Heart left ventricle (tissue), 16 donors: ENCODE measurements around the gene ISG20. TPM values are rescaled to one million over a fixed set of nuclear protein-coding genes. Genes with fewer than 3 reads are reported as not detected.
A peak's percentile ranks its signal among the peaks of the same experiment; 100 is the strongest.

Experiments
- ATAC-seq, 4 donors: fragments of 200-7000 bp; cut with Tn5 transposase; one replicate each; pipeline ENCODE4 v1.9.1; 2020 to 2022; ENCODE audit warnings: moderate library complexity in 4 of 4, mild to moderate bottlenecking in 3 of 4, moderate number of reproducible peaks in 1 of 4
- DNase-seq, 5 donors: peaks; one replicate each; pipeline ENCODE4 v3.0.0-alpha.2; 2020
- H3K27ac ChIP-seq, 12 donors: fragments of 200-600 bp; sonication (generic) in 4 of 12; one replicate each; pipeline versions ENCODE4 v1.5.0 to v1.8.0; 2016 to 2022; ENCODE audit warnings: mild to moderate bottlenecking in 2 of 12
- H3K27me3 ChIP-seq, 9 donors: fragments of 200-600 bp; sonication (generic) in 2 of 9; one replicate each; pipeline versions ENCODE4 v1.5.1 to v1.8.0; 2016 to 2022; ENCODE audit warnings: mild to moderate bottlenecking in 3 of 9
- H3K36me3 ChIP-seq, 9 donors: fragments of 200-600 bp; sonication (generic) in 2 of 9; one replicate each; pipeline versions ENCODE4 v1.5.0 to v1.8.0; 2018 to 2022; ENCODE audit warnings: mild to moderate bottlenecking in 2 of 9
- H3K4me1 ChIP-seq, 12 donors: fragments of 200-600 bp; sonication (generic) in 4 of 12; one replicate each; pipeline versions ENCODE4 v1.5.0 to v1.8.0; 2016 to 2022; ENCODE audit warnings: mild to moderate bottlenecking in 3 of 12
- H3K4me3 ChIP-seq, 12 donors: fragments of 200-600 bp; sonication (generic) in 4 of 12; one replicate each; pipeline versions ENCODE4 v1.5.0 to v1.8.0; 2017 to 2022; ENCODE audit warnings: mild to moderate bottlenecking in 9 of 12, moderate library complexity in 4 of 12
- H3K9me3 ChIP-seq, 12 donors: fragments of 200-600 bp; sonication (generic) in 4 of 12; one replicate each; pipeline versions ENCODE4 v1.5.0 to v1.8.0; 2016 to 2022; ENCODE audit warnings: mild to moderate bottlenecking in 1 of 12
- CTCF ChIP-seq, 12 donors: fragments of 200-600 bp; sonication (generic) in 4 of 12; IDR thresholded peaks; one replicate each; pipeline versions ENCODE4 v1.5.0 to v1.8.0; 2018 to 2022; ENCODE audit warnings: antibody characterized with exemption in 12 of 12, mild to moderate bottlenecking in 5 of 12
- POLR2A ChIP-seq, 2 donors: fragments of 450-650 bp; IDR thresholded peaks; one replicate each; pipeline ENCODE4 v1.6.1; 2017; ENCODE audit warnings: antibody characterized with exemption in 2 of 2, mild to moderate bottlenecking in 2 of 2, moderate library complexity in 2 of 2
- WGBS, 4 donors: extraction: QIAGEN DNeasy Blood & Tissue Kit in 2 of 4; methylation state at CpG; one replicate each; pipeline versions ENCODE4 v1.1.5 to v1.1.7; 2013 to 2018; 5-methylcytosine and 5-hydroxymethylcytosine counted together
- intact Hi-C, 10 donors: fragments of 100-400 bp; cut with DNase I; formaldehyde crosslinking; loops; one replicate each; pipeline versions ENCODE4 v1.11.1 to v1.14.2; 2022
- polyA plus RNA-seq, 2 donors: library from polyadenylated mRNA; stranded (reverse); fragments of 200-250 nt; gene quantifications; one replicate each; pipeline ENCODE4 v1.2.3, GENCODE V29; 2013
- total RNA-seq, 9 donors: library from RNA; depleted of rRNA in 2 of 9; stranded (reverse); fragments of >200 nt in 2 of 9; fragmentation: NEBNext Ultra II Directional in 3 of 9; extraction: Animal tissue kit (Norgen Biotek cat#: 25700) in 3 of 9; gene quantifications; one replicate each; pipeline versions ENCODE4 v1.1.0 to v1.2.4, GENCODE V29; 2016 to 2023
- donor health status: ischemic (EF 13 %, LVEDD 7.1; RV severe dilation, severe dysfunction).
- donor health status: healthy with polysubstance abuse.
- donor health status: DM: no; HTN: yes; CAD: no.
- donor health status: DM: no; HTN: no; CAD: no.
- donor health status: ischemic (EF 25% LVEDD 6.9; RV normal size, moderate dysfunction).
- donor health status: ischemic (EF 25% LVEDD 5.7; RV mildly dilated, moderate dysfunction).
- donor health status: healthy.
- donor health status: DM: yes; HTN: yes; CAD: no.
- donor health status: ischemic (EF 35%, LVEDD 5.7; RV mildly dilated, moderate dysfunction).
- donor health status: nonischemic (EF 11% LVEDD 7.7; RV severe dilation, severe dysfunction).
- donor health status: DM: yes; HTN: yes; CAD: no.
- donor health status: PGD.
- donor health status: ischemic (EF 29% LVEDD 5.4; RV normal size, mild dysfunction).
- donor health status: nonischemic (EF 23%, LVEDD 6.1; RV moderate dilation, normal function).

The ISG20 gene
- total and polyA plus RNA-seq, 11 donors, result 1.5 to 24.2 (median 4.9) TPM

GRCh38 chr15:88657326-88658069, 18.7 kb downstream of the ISG20 start:
- peaks cover 0 to 3% (median 0%) of the 10 kb centered on the region in 9 donors for H3K36me3 ChIP-seq
- peak in 3 of 4 donors; percentile 54 to 55 (median 55) for ATAC-seq
- H3K4me3 ChIP-seq, result no peak overlapping the region
- WGBS, 4 donors, result 32 to 51% (median 38%) methylated on average over 13 of the region's 13 CpGs
- TF ChIP-seq POLR2A (IDR thresholded peaks at IDR 0.05), result no peak
- peak; percentile 44 to 81 (median 70) for TF ChIP-seq CTCF (IDR thresholded peaks at IDR 0.05)
- no peak for DNase-seq
- intact Hi-C loops, result loop anchor here (1.0 to 10.0 kb wide), 5 partner anchors 175 to 237 kb away; partner anchors contain the start of gene HAPLN3 (in 2 of the 10)
- H3K9me3 ChIP-seq, result no peaks in the 10 kb centered on the region
- H3K27me3 ChIP-seq, result no peaks in the 10 kb centered on the region
- H3K27ac ChIP-seq, result no peak overlapping the region
- H3K4me1 ChIP-seq, result peaks cover 0 to 12% (median 2%) of the 10 kb centered on the region in 12 donors

GRCh38 chr15:88658070-88658965, 19.5 kb downstream of the ISG20 start:
- peaks cover 0 to 12% (median 2%) of the 10 kb centered on the region in 12 donors for H3K4me1 ChIP-seq
- DNase-seq (no peak), ATAC-seq (no peak)
- 73 to 84% (median 78%) methylated on average over 9 to 13 of the region's 13 CpGs for WGBS, 4 donors
- H3K4me3 ChIP-seq, result no peak overlapping the region
- intact Hi-C loops, result loop anchor here in 6 of 10 donors (5.0 to 10.0 kb wide), 2 partner anchors 174 to 236 kb away; partner anchors contain the start of gene HAPLN3 (in 2 of the 6)
- TF ChIP-seq CTCF (IDR thresholded peaks at IDR 0.05) (no peak), POLR2A (IDR thresholded peaks at IDR 0.05) (no peak)
- H3K9me3 ChIP-seq, result no peaks in the 10 kb centered on the region
- H3K36me3 ChIP-seq, result no peaks in the 10 kb centered on the region
- H3K27me3 ChIP-seq, result no peaks in the 10 kb centered on the region
- H3K27ac ChIP-seq, result no peak overlapping the region

GRCh38 chr15:88658972-88659931, 20.4 kb downstream of the ISG20 start:
- no peaks in the 10 kb centered on the region for H3K27me3 ChIP-seq
- H3K9me3 ChIP-seq, result no peaks in the 10 kb centered on the region
- no peaks in the 10 kb centered on the region for H3K36me3 ChIP-seq
- ATAC-seq (peak in 3 of 4 donors; percentile 58 to 80 (median 66)), DNase-seq (no peak)
- intact Hi-C loops, result loop anchor here in 6 of 10 donors (5.0 to 10.0 kb wide), 2 partner anchors 173 to 236 kb away; partner anchors contain the start of gene HAPLN3 (in 2 of the 6)
- H3K4me1 ChIP-seq, result peaks cover 0 to 12% (median 2%) of the 10 kb centered on the region in 12 donors
- 62 to 79% (median 69%) methylated on average over 15 to 18 of the region's 18 CpGs for WGBS, 4 donors
- H3K4me3 ChIP-seq, result no peak overlapping the region
- TF ChIP-seq CTCF (IDR thresholded peaks at IDR 0.05), result no peak
- no peak for TF ChIP-seq POLR2A (IDR thresholded peaks at IDR 0.05)
- peak overlapping the region in 1 of 12 donors; percentile 45 for H3K27ac ChIP-seq
